H9 (cell line): ENCODE measurements around the gene PPFIA4. TPM values are rescaled to one million over a fixed set of nuclear protein-coding genes. Genes with fewer than 3 reads are reported as not detected.

Experiments
- DNase-seq: peaks from one replicate; pipeline ENCODE4 v3.0.0-alpha.2; 2017
- H2AFZ ChIP-seq: one replicate; pipeline ENCODE4 v1.6.1; 2013; ENCODE audit warnings: mild to moderate bottlenecking, low read length, control low read depth, moderate library complexity
- H2AK5ac ChIP-seq: 2 replicates; pipeline ENCODE4 v1.6.1; 2013; ENCODE audit warnings: low read length, control low read depth, mixed read lengths; ENCODE audit not compliant: insufficient read length
- H2BK120ac ChIP-seq: one replicate; pipeline ENCODE4 v1.6.1; 2013; ENCODE audit warnings: low read depth, mild to moderate bottlenecking, low read length, control low read depth, inconsistent platforms; ENCODE audit not compliant: poor library complexity, severe bottlenecking
- H2BK12ac ChIP-seq: 2 replicates; pipeline ENCODE4 v1.6.1; 2013; ENCODE audit warnings: low read length, control low read depth, mixed read lengths, low read depth; ENCODE audit not compliant: insufficient read length
- H2BK15ac ChIP-seq: 2 replicates; pipeline ENCODE4 v1.6.1; 2013; ENCODE audit warnings: low read depth, low read length, control low read depth
- H2BK20ac ChIP-seq: one replicate; pipeline ENCODE4 v1.6.1; 2013; ENCODE audit warnings: low read depth, mild to moderate bottlenecking, low read length, control low read depth, inconsistent platforms; ENCODE audit not compliant: poor library complexity, severe bottlenecking
- H2BK5ac ChIP-seq: 2 replicates; pipeline ENCODE4 v1.6.1; 2013; ENCODE audit warnings: low read length, control low read depth, mixed read lengths; ENCODE audit not compliant: insufficient read length
- H3K14ac ChIP-seq: 2 replicates; pipeline ENCODE4 v1.6.1; 2013; ENCODE audit warnings: low read length, control low read depth; ENCODE audit not compliant: insufficient read depth
- H3K18ac ChIP-seq: 2 replicates; pipeline ENCODE4 v1.6.1; 2013; ENCODE audit warnings: low read depth, mild to moderate bottlenecking, mixed read lengths, low read length, control low read depth; ENCODE audit not compliant: insufficient read length
- H3K23ac ChIP-seq: 2 replicates; pipeline ENCODE4 v1.6.1; 2013; ENCODE audit warnings: low read length, control low read depth, mixed read lengths, low read depth; ENCODE audit not compliant: insufficient read length
- H3K23me2 ChIP-seq: 2 replicates; pipeline ENCODE4 v1.6.1; 2013; ENCODE audit warnings: low read depth, mild to moderate bottlenecking, mixed read lengths, low read length, control low read depth; ENCODE audit not compliant: insufficient read length, poor library complexity, severe bottlenecking
- H3K27ac ChIP-seq: 2 replicates; pipeline ENCODE4 v1.5.1; 2013; ENCODE audit warnings: low read length, control low read depth, mixed read lengths, low read depth; ENCODE audit not compliant: insufficient read length
- H3K27me3 ChIP-seq: 2 replicates; pipeline ENCODE4 v1.6.1; 2013; ENCODE audit warnings: low read length, control low read depth, inconsistent platforms; ENCODE audit not compliant: insufficient read depth
- H3K4ac ChIP-seq: 2 replicates; pipeline ENCODE4 v1.6.1; 2013; ENCODE audit warnings: low read depth, mild to moderate bottlenecking, control low read depth, inconsistent platforms, low read length, moderate library complexity
- H3K4me1 ChIP-seq: 2 replicates; pipeline ENCODE4 v1.6.1; 2013; ENCODE audit warnings: low read length, control low read depth, inconsistent platforms; ENCODE audit not compliant: insufficient read depth
- H3K4me2 ChIP-seq: 2 replicates; pipeline ENCODE4 v1.6.1; 2013; ENCODE audit warnings: low read length, control low read depth, mixed read lengths; ENCODE audit not compliant: insufficient read length, insufficient read depth
- H3K56ac ChIP-seq: 2 replicates; pipeline ENCODE4 v1.6.1; 2013; ENCODE audit warnings: low read depth, mild to moderate bottlenecking, mixed read lengths, low read length, control low read depth; ENCODE audit not compliant: insufficient read length
- H3K79me1 ChIP-seq: 2 replicates; pipeline ENCODE4 v1.6.1; 2013; ENCODE audit warnings: low read depth, mild to moderate bottlenecking, moderate library complexity, low read length, control low read depth, inconsistent platforms; ENCODE audit not compliant: insufficient read depth, poor library complexity, severe bottlenecking
- H3K79me2 ChIP-seq: 2 replicates; pipeline ENCODE4 v1.6.1; 2013; ENCODE audit warnings: low read length, control low read depth, inconsistent platforms; ENCODE audit not compliant: insufficient read depth
- H3K9ac ChIP-seq: 2 replicates; pipeline ENCODE4 v1.6.1; 2013; ENCODE audit warnings: low read length, control low read depth, mixed read lengths; ENCODE audit not compliant: insufficient read length; ENCODE audit errors: extremely low read depth
- H3K9me3 ChIP-seq: one replicate; pipeline ENCODE4 v1.6.1; 2013; ENCODE audit warnings: low read depth, low read length, inconsistent platforms; ENCODE audit not compliant: control insufficient read depth
- H3T11ph ChIP-seq: one replicate; pipeline ENCODE4 v1.6.1; 2013; ENCODE audit warnings: mild to moderate bottlenecking, low read length, control low read depth, inconsistent platforms
- H4K20me1 ChIP-seq: one replicate; pipeline ENCODE4 v1.6.1; 2013; ENCODE audit not compliant: control insufficient read depth, insufficient read length, insufficient read depth
- H4K5ac ChIP-seq: 2 replicates; pipeline ENCODE4 v1.6.1; 2013; ENCODE audit warnings: low read depth, mild to moderate bottlenecking, mixed read lengths, low read length, control low read depth; ENCODE audit not compliant: insufficient read length
- H4K8ac ChIP-seq: replicated peaks from 2 replicates; pipeline ENCODE4 v1.6.1; 2013; ENCODE audit warnings: low read length, control low read depth, mixed read lengths, low read depth; ENCODE audit not compliant: insufficient read length
- H4K91ac ChIP-seq: 2 replicates; pipeline ENCODE4 v1.6.1; 2013; ENCODE audit warnings: low read depth, mild to moderate bottlenecking, moderate library complexity, mixed read lengths, low read length, control low read depth; ENCODE audit not compliant: insufficient read length
- H3K27ac Mint-ChIP-seq, 3 experiments: 2 replicates in 2 of 3; 3 replicates in 1 of 3; pipeline ENCODE4 v1.8.0; 2020 to 2021; ENCODE audit warnings: mixed read lengths in 3 of 3, mild to moderate bottlenecking in 1 of 3, moderate library complexity in 1 of 3
- H3K27me3 Mint-ChIP-seq: 2 replicates; pipeline ENCODE4 v1.8.0; 2021; ENCODE audit warnings: low read depth, mild to moderate bottlenecking, moderate library complexity, mixed read lengths
- H3K36me3 Mint-ChIP-seq, 3 experiments: 2 replicates in 2 of 3; 3 replicates in 1 of 3; pipeline ENCODE4 v1.8.0; 2020 to 2021; ENCODE audit warnings: low read depth in 3 of 3, mixed read lengths in 3 of 3; ENCODE audit not compliant: insufficient read depth in 1 of 3
- H3K4me1 Mint-ChIP-seq, 2 experiments: 2 replicates each; pipeline ENCODE4 v1.8.0; 2020; ENCODE audit warnings: mixed read lengths in 2 of 2
- H3K4me3 Mint-ChIP-seq, 2 experiments: 2 replicates in 1 of 2; 3 replicates in 1 of 2; pipeline ENCODE4 v1.8.0; 2020 to 2021; ENCODE audit warnings: mild to moderate bottlenecking in 2 of 2, mixed read lengths in 2 of 2, moderate library complexity in 1 of 2
- H3K9me3 Mint-ChIP-seq, 2 experiments: 2 replicates in 1 of 2; 3 replicates in 1 of 2; pipeline ENCODE4 v1.8.0; 2020; ENCODE audit warnings: mild to moderate bottlenecking in 2 of 2, mixed read lengths in 2 of 2, moderate library complexity in 1 of 2
- CTCF ChIP-seq: fragments of 200-600 bp; sonication (generic); conservative IDR thresholded peaks from 3 replicates; pipeline ENCODE4 v1.8.0; 2021; ENCODE audit warnings: antibody characterized with exemption, mild to moderate bottlenecking
- WGBS: extraction: QIAGEN DNeasy Blood & Tissue Kit; methylation state at CpG from one replicate; pipeline ENCODE4 v1.1.7; 2013; ENCODE audit warnings: missing lambda C conversion rate, low lambda C conversion rate, mixed read lengths; ENCODE audit not compliant: insufficient read length; ENCODE audit errors: extremely low coverage; 5-methylcytosine and 5-hydroxymethylcytosine counted together
- total RNA-seq: library from RNA; stranded (reverse); gene quantifications from 2 replicates; pipeline ENCODE4 v1.2.1, GENCODE V29; 2021

The PPFIA4 gene
- total RNA-seq, 1 experiment from 2014 or later: 3.9 TPM

- Histone ChIP-seq H3K4me1 (peaks cover 2% of the 10 kb centered on the region; the same call in 1 of the 2 replicates), H4K91ac (no peak overlapping the region), H3K18ac (no peak overlapping the region), H3K27ac (no peak overlapping the region), H3T11ph (no peak overlapping the region), H3K14ac (no peak overlapping the region), H2BK5ac (no peak overlapping the region), H2AK5ac (no peak overlapping the region), H3K79me1 (no peaks in the 10 kb centered on the region), H4K20me1 (no peaks in the 10 kb centered on the region), H4K8ac (no peak overlapping the region), H2BK15ac (no peak overlapping the region), H2BK20ac (no peak overlapping the region), H4K5ac (no peak overlapping the region), H2BK120ac (no peak overlapping the region), H2BK12ac (no peak overlapping the region), H3K23me2 (peaks cover 7% of the 10 kb centered on the region), H2AFZ (no peak overlapping the region), H3K56ac (no peak overlapping the region), H3K79me2 (no peaks in the 10 kb centered on the region), H3K9me3 (no peaks in the 10 kb centered on the region), H3K27me3 (no peaks in the 10 kb centered on the region; the same call in 1 of the 2 replicates), H3K23ac (no peak overlapping the region), H3K9ac (no peak overlapping the region), H3K4me2 (peak overlapping the region; percentile 60), H3K4ac (no peak overlapping the region)
- Mint-ChIP-seq H3K27me3 (peaks cover 58% of the 10 kb centered on the region), H3K36me3 (no peaks in the 10 kb centered on the region), H3K4me1 (peaks cover 22 to 43% of the 10 kb centered on the region in 2 experiments), H3K9me3 (no peaks in the 10 kb centered on the region; a peak in 1 of 5 replicates), H3K27ac (no peak overlapping the region; a peak in 1 of 7 replicates), H3K4me3 (peak overlapping the region; percentile 62 to 71)
- WGBS: no CpG with 5 or more reads among the region's 12 CpGs
- no peak for TF ChIP-seq CTCF
- peak; percentile 24 for DNase-seq
Measured at GRCh38 chr1:203126866-203127665, 100.8 kb downstream of the PPFIA4 start.
